HepG2 (cell line): ENCODE results near the gene POLR3K. TPM values are rescaled to one million over a fixed set of nuclear protein-coding genes. Genes with fewer than 3 reads are reported as not detected.
"Not testable (repeated sequence)": the region's sequence is repeated elsewhere in the genome, so short reads cannot be mapped to it uniquely, and the experiment has no call there.

Experiments
- ATAC-seq: fragments of 200-7000 bp; cut with Tn5 transposase; 3 replicates; pipeline ENCODE4 v1.9.1; 2020; ENCODE audit warnings: mild to moderate bottlenecking, moderate library complexity
- BruUV-seq: library from RNA; stranded (reverse); fragments of 400-500 nt; replicated peaks from 2 replicates; lab custom pipeline; 2021; lab: Mats Ljungman, UMichigan
- CTCF ChIA-PET: fragments of 300-600 bp; formaldehyde crosslinking; extraction: SDS; loops from one replicate; lab custom pipeline; 2021; ENCODE audit warnings: low total read pairs, inconsistent platforms, low intra/inter-chr PET ratio; lab: Yijun Ruan, JAX
- POLR2A ChIA-PET: fragments of 350-600 bp; sonication (Branson Sonifier 250); formaldehyde crosslinking; loops from one replicate; lab custom pipeline; 2020; ENCODE audit warnings: antibody characterized with exemption, inconsistent platforms; lab: Yijun Ruan, JAX
- DNase-seq: peaks from one replicate; pipeline ENCODE4 v3.0.0-alpha.2; 2015; ENCODE audit warnings: low spot score
- FAIRE-seq: peaks from 3 replicates; lab custom pipeline; 2011; peaks lifted over from hg19 to GRCh38; lab: Jason Lieb, UNC
- H2AFZ ChIP-seq: one replicate; pipeline ENCODE4 v1.6.1; 2011; ENCODE audit warnings: low read length, inconsistent platforms
- H3K27ac ChIP-seq: fragments of 300-600 bp; 3 replicates; pipeline ENCODE4 v1.8.0; 2011; ENCODE audit warnings: mixed run types, mild to moderate bottlenecking, mixed read lengths, low read length, inconsistent platforms; ENCODE audit not compliant: insufficient read depth; ENCODE audit errors: extremely low read length
- H3K27me3 ChIP-seq, 2 experiments: fragments of 200-600 bp in 1 of 2; 2 replicates in 1 of 2; 3 replicates in 1 of 2; pipeline versions ENCODE4 v1.6.0 to v1.8.0; 2011; ENCODE audit warnings: low read length in 2 of 2, mild to moderate bottlenecking in 2 of 2, moderate library complexity in 2 of 2, inconsistent platforms in 1 of 2; ENCODE audit not compliant: insufficient read depth in 2 of 2, control insufficient read depth in 1 of 2
- H3K36me3 ChIP-seq, 2 experiments: fragments of 200-600 bp in 1 of 2; replicated peaks in 1 of 2; 2 replicates in 1 of 2; 3 replicates in 1 of 2; pipeline versions ENCODE4 v1.5.1 to v1.8.0; 2011; ENCODE audit warnings: low read length in 2 of 2, inconsistent platforms in 1 of 2; ENCODE audit not compliant: insufficient read depth in 2 of 2, control insufficient read depth in 1 of 2
- H3K4me1 ChIP-seq: 2 replicates; pipeline ENCODE4 v1.5.1; 2012; ENCODE audit warnings: low read length, inconsistent platforms; ENCODE audit not compliant: insufficient read depth
- H3K4me2 ChIP-seq: 2 replicates; pipeline ENCODE4 v1.6.0; 2011; ENCODE audit warnings: low read depth, low read length, inconsistent platforms
- H3K4me3 ChIP-seq, 3 experiments: fragments of 200-600 bp in 1 of 3; sonication (generic), shearing (Covaris generic) in 1 of 3; replicated peaks in 1 of 3; 2 replicates each; pipeline ENCODE4 v1.5.1; 2011 to 2016; ENCODE audit warnings: low read length in 3 of 3, inconsistent platforms in 2 of 3, low read depth in 2 of 3, mild to moderate bottlenecking in 2 of 3, control low read depth in 1 of 3, mixed read lengths in 1 of 3; ENCODE audit not compliant: insufficient read depth in 1 of 3
- H3K79me2 ChIP-seq: one replicate; pipeline ENCODE4 v1.6.1; 2011; ENCODE audit warnings: low read length, inconsistent platforms; ENCODE audit not compliant: insufficient read depth
- H3K9ac ChIP-seq: 2 replicates; pipeline ENCODE4 v1.6.0; 2011; ENCODE audit warnings: mild to moderate bottlenecking, low read depth, low read length, inconsistent platforms; ENCODE audit not compliant: insufficient read depth
- H3K9me3 ChIP-seq: 2 replicates; pipeline ENCODE4 v1.5.1; 2012; ENCODE audit warnings: mild to moderate bottlenecking, low read length
- H4K20me1 ChIP-seq: 2 replicates; pipeline ENCODE4 v1.6.0; 2011; ENCODE audit warnings: inconsistent platforms, mild to moderate bottlenecking, low read length, moderate library complexity; ENCODE audit not compliant: insufficient read depth
- PRPF4 ChIP-seq: fragments of 200-400 bp; formaldehyde crosslinking; IDR thresholded peaks from 2 replicates; pipeline ENCODE4 v1.6.1; 2016; ENCODE audit warnings: low read length, low read depth; ENCODE audit not compliant: poor library complexity, severe bottlenecking
- SMC3 ChIP-seq: IDR thresholded peaks from 2 replicates; pipeline ENCODE4 v1.6.1; 2011; ENCODE audit warnings: low read length, improper control_type of control experiment
- STAG1 ChIP-seq: sonication (generic); formaldehyde crosslinking; IDR thresholded peaks from 2 replicates; pipeline ENCODE4 v1.4.0; 2020; ENCODE audit warnings: missing genetic modification reagents
- TEAD3 ChIP-seq: optimal IDR thresholded peaks from 2 replicates; pipeline ENCODE3; 2016; ENCODE audit warnings: borderline replicate concordance
- WGBS: methylation state at CpG from one replicate; pipeline ENCODE4 v1.1.6; 2017; ENCODE audit warnings: low lambda C conversion rate; 5-methylcytosine and 5-hydroxymethylcytosine counted together
- in situ Hi-C: cut with HindIII; loops from 2 replicates; pipeline ENCODE4 v1.10.0; 2017; ENCODE audit warnings: low pct_unique_long_range_greater_than_20kb; ENCODE audit not compliant: extremely low pct_ligation_motif_present
- intact Hi-C: fragments of 100-400 bp; cut with micrococcal nuclease; formaldehyde crosslinking; loops from one replicate; pipeline ENCODE4 v1.10.0; 2022; ENCODE audit not compliant: unreplicated experiment
- polyA plus RNA-seq, 8 experiments: library from polyadenylated mRNA; depleted of rRNA in 3 of 8; stranded (reverse) in 7 of 8; unstranded in 1 of 8; fragments of >200 nt; fragmentation: Illumina TruSeq in 4 of 8; extraction: Trizol in 4 of 8; gene quantifications; 2 replicates each; pipeline versions ENCODE4 v1.2.1 to v1.2.3, GENCODE V29; 2011 to 2016; ENCODE audit warnings: low read depth in 4 of 8, missing spikeins in 1 of 8, mixed read lengths in 1 of 8; ENCODE audit not compliant: insufficient read depth in 1 of 8
- total RNA-seq, 5 experiments: library from RNA; depleted of rRNA; stranded (reverse); fragments of >200 nt; fragmentation: Illumina TruSeq; extraction: Trizol; gene quantifications; 2 replicates each; pipeline ENCODE4 v1.2.3, GENCODE V29; 2016; ENCODE audit warnings: low read depth in 1 of 5
- TF ChIP-seq, protein P1 (sequence below): sonication (generic); formaldehyde crosslinking; IDR thresholded peaks from 2 replicates; pipeline ENCODE4 v1.5.0; 2020; ENCODE audit warnings: mild to moderate bottlenecking, missing genetic modification reagents, moderate library complexity
- TF ChIP-seq, protein P2 (sequence below), 2 experiments: sonication (generic) in 1 of 2; formaldehyde crosslinking in 1 of 2; IDR thresholded peaks; 2 replicates each; pipeline versions ENCODE4 v1.4.0 to v1.6.1; 2018 to 2020; ENCODE audit warnings: missing genetic modification reagents in 2 of 2, borderline replicate concordance in 1 of 2, low read depth in 1 of 2, mild to moderate bottlenecking in 1 of 2, missing biosample characterization in 1 of 2
- TF ChIP-seq, protein P3 (sequence below): sonication (generic); formaldehyde crosslinking; IDR thresholded peaks from 2 replicates; pipeline ENCODE4 v1.4.0; 2020; ENCODE audit warnings: missing genetic modification reagents

The POLR3K gene
- total and polyA plus RNA-seq, 2 of the 13 experiments (the other 11 are each of a cell fraction or from before 2014, with no cell fraction given): 14.8 to 18.8 TPM

DNA sequence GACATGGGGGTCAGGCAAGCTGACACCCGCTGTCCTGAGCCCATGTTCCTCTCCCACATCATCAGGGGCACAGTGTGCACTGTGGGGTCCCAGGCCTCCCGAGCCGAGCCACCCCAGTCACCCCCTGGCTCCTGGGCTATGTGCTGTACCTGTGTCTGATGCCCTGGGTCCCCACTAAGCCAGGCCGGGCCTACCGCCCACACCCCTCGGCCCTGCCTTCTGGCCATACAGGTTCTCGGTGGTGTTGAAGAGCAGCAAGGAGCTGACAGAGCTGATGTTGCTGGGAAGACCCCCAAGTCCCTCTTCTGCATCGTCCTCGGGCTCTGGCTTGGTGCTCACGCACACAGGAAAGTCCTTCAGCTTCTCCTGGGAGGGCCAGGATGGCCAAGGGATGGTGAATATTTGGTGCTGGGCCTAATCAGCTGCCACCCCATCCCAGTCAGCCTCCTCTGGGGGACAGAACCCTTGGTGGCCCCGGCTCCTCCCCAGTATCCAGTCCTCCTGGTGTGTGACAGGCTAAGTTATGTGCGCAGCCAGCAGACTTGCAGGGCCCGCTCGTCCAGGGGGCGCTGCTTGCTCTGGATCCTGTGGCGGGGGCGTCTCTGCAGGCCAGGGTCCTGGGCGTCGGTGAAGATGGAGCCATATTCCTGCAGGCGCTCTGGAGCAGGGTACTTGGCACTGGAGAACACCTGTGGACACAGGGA lies 36.2 kb downstream of the POLR3K start:
- DNase-seq, ATAC-seq, H2AFZ ChIP-seq, BruUV-seq, FAIRE-seq, POLR2A ChIA-PET, H3K79me2 ChIP-seq, H3K9ac ChIP-seq, H4K20me1 ChIP-seq, H3K36me3 ChIP-seq, CTCF ChIA-PET, H3K9me3 ChIP-seq, H3K4me2 ChIP-seq, intact Hi-C loops, H3K4me3 ChIP-seq, in situ Hi-C loops, H3K27ac ChIP-seq, H3K27me3 ChIP-seq, H3K4me1 ChIP-seq: not testable (repeated sequence)
- WGBS: 36% methylated on average over 5 of the region's 20 CpGs
- TF ChIP-seq, protein P1, sequence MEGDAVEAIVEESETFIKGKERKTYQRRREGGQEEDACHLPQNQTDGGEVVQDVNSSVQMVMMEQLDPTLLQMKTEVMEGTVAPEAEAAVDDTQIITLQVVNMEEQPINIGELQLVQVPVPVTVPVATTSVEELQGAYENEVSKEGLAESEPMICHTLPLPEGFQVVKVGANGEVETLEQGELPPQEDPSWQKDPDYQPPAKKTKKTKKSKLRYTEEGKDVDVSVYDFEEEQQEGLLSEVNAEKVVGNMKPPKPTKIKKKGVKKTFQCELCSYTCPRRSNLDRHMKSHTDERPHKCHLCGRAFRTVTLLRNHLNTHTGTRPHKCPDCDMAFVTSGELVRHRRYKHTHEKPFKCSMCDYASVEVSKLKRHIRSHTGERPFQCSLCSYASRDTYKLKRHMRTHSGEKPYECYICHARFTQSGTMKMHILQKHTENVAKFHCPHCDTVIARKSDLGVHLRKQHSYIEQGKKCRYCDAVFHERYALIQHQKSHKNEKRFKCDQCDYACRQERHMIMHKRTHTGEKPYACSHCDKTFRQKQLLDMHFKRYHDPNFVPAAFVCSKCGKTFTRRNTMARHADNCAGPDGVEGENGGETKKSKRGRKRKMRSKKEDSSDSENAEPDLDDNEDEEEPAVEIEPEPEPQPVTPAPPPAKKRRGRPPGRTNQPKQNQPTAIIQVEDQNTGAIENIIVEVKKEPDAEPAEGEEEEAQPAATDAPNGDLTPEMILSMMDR (CRISPR knock-in tag): 0 out of 2 replicates have a peak, but pooled peaks have one; percentile 12

DNA sequence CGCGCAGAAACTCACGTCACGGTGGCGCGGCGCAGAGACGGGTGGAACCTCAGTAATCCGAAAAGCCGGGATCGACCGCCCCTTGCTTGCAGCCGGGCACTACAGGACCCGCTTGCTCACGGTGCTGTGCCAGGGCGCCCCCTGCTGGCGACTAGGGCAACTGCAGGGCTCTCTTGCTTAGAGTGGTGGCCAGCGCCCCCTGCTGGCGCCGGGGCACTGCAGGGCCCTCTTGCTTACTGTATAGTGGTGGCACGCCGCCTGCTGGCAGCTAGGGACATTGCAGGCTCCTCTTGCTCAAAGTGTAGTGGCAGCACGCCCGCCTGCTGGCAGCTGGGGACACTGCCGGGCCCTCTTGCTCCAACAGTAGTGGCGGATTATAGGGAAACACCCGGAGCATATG lies 42.6 kb downstream of the POLR3K start:
- CTCF ChIA-PET, H3K4me2 ChIP-seq, BruUV-seq, POLR2A ChIA-PET, intact Hi-C loops, H3K9ac ChIP-seq, H3K36me3 ChIP-seq, H2AFZ ChIP-seq, FAIRE-seq, H3K27ac ChIP-seq, in situ Hi-C loops, DNase-seq, H4K20me1 ChIP-seq, H3K79me2 ChIP-seq, H3K4me3 ChIP-seq, H3K9me3 ChIP-seq, H3K27me3 ChIP-seq, H3K4me1 ChIP-seq: not testable (repeated sequence)
- ATAC-seq: peak; percentile 54
- TF ChIP-seq PRPF4 (peak; percentile 18), TEAD3 (CRISPR knock-in tag) (peak; percentile 52), STAG1 (peak; percentile 50), SMC3 (0 out of 2 replicates have a peak, but pooled peaks have one; percentile 16)
- TF ChIP-seq, protein P2, sequence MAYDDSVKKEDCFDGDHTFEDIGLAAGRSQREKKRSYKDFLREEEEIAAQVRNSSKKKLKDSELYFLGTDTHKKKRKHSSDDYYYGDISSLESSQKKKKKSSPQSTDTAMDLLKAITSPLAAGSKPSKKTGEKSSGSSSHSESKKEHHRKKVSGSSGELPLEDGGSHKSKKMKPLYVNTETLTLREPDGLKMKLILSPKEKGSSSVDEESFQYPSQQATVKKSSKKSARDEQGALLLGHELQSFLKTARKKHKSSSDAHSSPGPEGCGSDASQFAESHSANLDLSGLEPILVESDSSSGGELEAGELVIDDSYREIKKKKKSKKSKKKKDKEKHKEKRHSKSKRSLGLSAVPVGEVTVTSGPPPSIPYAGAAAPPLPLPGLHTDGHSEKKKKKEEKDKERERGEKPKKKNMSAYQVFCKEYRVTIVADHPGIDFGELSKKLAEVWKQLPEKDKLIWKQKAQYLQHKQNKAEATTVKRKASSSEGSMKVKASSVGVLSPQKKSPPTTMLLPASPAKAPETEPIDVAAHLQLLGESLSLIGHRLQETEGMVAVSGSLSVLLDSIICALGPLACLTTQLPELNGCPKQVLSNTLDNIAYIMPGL (CRISPR knock-in tag; IDR thresholded peaks at IDR 0.05; ENCODE audit: borderline replicate concordance in 1 of 2, low read depth in 1 of 2): peak in 1 of 2 experiments; percentile 77; a peak in 2 of 4 replicates
- TF ChIP-seq, protein P3, sequence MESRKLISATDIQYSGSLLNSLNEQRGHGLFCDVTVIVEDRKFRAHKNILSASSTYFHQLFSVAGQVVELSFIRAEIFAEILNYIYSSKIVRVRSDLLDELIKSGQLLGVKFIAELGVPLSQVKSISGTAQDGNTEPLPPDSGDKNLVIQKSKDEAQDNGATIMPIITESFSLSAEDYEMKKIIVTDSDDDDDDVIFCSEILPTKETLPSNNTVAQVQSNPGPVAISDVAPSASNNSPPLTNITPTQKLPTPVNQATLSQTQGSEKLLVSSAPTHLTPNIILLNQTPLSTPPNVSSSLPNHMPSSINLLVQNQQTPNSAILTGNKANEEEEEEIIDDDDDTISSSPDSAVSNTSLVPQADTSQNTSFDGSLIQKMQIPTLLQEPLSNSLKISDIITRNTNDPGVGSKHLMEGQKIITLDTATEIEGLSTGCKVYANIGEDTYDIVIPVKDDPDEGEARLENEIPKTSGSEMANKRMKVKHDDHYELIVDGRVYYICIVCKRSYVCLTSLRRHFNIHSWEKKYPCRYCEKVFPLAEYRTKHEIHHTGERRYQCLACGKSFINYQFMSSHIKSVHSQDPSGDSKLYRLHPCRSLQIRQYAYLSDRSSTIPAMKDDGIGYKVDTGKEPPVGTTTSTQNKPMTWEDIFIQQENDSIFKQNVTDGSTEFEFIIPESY (CRISPR knock-in tag): peak; percentile 64; the same call in 1 of the 2 replicates
- TF ChIP-seq, protein P1 (CRISPR knock-in tag): peak; percentile 50
- whole genome bisulfite sequencing: 24% methylated on average over 9 of the region's 27 CpGs
